SK-N-SH treated with all-trans-retinoic acid at 6 μM for 48 hours (cell line): ENCODE results near the gene MYO7A.

Experiments used
- PATZ1 ChIP-seq: fragments of 250-450 bp; sonication (Bioruptor Pico); IDR thresholded peaks from 2 replicates; pipeline ENCODE4 v1.8.0; 2020; ENCODE audit warnings: mild to moderate bottlenecking, moderate library complexity, borderline replicate concordance
- ZFP30 ChIP-seq: fragments of 450-650 bp; formaldehyde crosslinking; IDR thresholded peaks from 2 replicates; pipeline ENCODE4 v1.5.0; 2022; ENCODE audit warnings: mild to moderate bottlenecking, moderate library complexity

- no peak for TF ChIP-seq PATZ1
- TF ChIP-seq ZFP30 (CRISPR knock-in tag) = no peak
Observed at GRCh38 chr11:77115956-77116355, 12.1 kb upstream of the MYO7A start.
